Loucy (cell line): ENCODE results near the gene TRIM67.

Source experiments
- H2AFZ ChIP-seq: fragments of 200-600 bp; sonication (generic); 2 replicates; pipeline ENCODE4 v1.6.0; 2016; ENCODE audit warnings: antibody characterized with exemption, mild to moderate bottlenecking, low read length, moderate library complexity
- H3F3A ChIP-seq: fragments of 200-600 bp; 2 replicates; pipeline ENCODE4 v1.6.0; 2016; ENCODE audit warnings: antibody characterized with exemption, low read depth, mild to moderate bottlenecking
- H3K27me3 ChIP-seq: fragments of 200-600 bp; sonication (generic); 2 replicates; pipeline ENCODE4 v1.6.1; 2014; ENCODE audit warnings: low read length, mild to moderate bottlenecking; ENCODE audit not compliant: insufficient read depth, poor library complexity, severe bottlenecking
- H3K36me3 ChIP-seq: fragments of 200-600 bp; sonication (generic); 2 replicates; pipeline ENCODE4 v1.6.1; 2016; ENCODE audit warnings: low read length; ENCODE audit not compliant: insufficient read depth
- H3K4me1 ChIP-seq: fragments of 200-600 bp; sonication (generic); 2 replicates; pipeline ENCODE4 v1.5.1; 2014; ENCODE audit warnings: low read length, mild to moderate bottlenecking; ENCODE audit not compliant: insufficient read depth, poor library complexity, severe bottlenecking
- H3K4me2 ChIP-seq: fragments of 200-600 bp; sonication (generic); 2 replicates; pipeline ENCODE4 v1.6.0; 2014; ENCODE audit warnings: antibody characterized with exemption, low read length, low read depth, mild to moderate bottlenecking; ENCODE audit not compliant: poor library complexity, severe bottlenecking
- H3K4me3 ChIP-seq: fragments of 200-600 bp; sonication (generic); 2 replicates; pipeline ENCODE4 v1.5.1; 2014; ENCODE audit warnings: low read length, mild to moderate bottlenecking, mixed read lengths; ENCODE audit not compliant: poor library complexity, severe bottlenecking
- H3K79me2 ChIP-seq: fragments of 200-600 bp; sonication (generic); 2 replicates; pipeline ENCODE4 v1.6.1; 2014; ENCODE audit warnings: low read length; ENCODE audit not compliant: insufficient read depth
- H3K9ac ChIP-seq: fragments of 200-600 bp; sonication (generic); 2 replicates; pipeline ENCODE4 v1.6.0; 2014; ENCODE audit warnings: mild to moderate bottlenecking, low read depth, low read length, moderate library complexity; ENCODE audit not compliant: poor library complexity, severe bottlenecking
- H3K9me2 ChIP-seq: fragments of 200-600 bp; sonication (generic); replicated peaks from 2 replicates; pipeline ENCODE4 v1.6.1; 2016; ENCODE audit warnings: low read depth, low read length, mixed read lengths
- H3K9me3 ChIP-seq: fragments of 200-600 bp; sonication (generic); 2 replicates; pipeline ENCODE4 v1.6.1; 2014; ENCODE audit warnings: mild to moderate bottlenecking, antibody characterized with exemption, low read length, low read depth; ENCODE audit not compliant: insufficient read depth
- H4K20me1 ChIP-seq: fragments of 200-600 bp; sonication (generic); 2 replicates; pipeline ENCODE4 v1.6.0; 2014; ENCODE audit warnings: antibody characterized with exemption, low read length, mild to moderate bottlenecking; ENCODE audit not compliant: insufficient read depth, poor library complexity, severe bottlenecking
- CTCF ChIP-seq: fragments of 200-600 bp; sonication (generic); conservative IDR thresholded peaks from 2 replicates; pipeline ENCODE4 v1.5.1; 2014; ENCODE audit warnings: mild to moderate bottlenecking, antibody characterized with exemption, low read length
- EZH2phosphoT487 ChIP-seq: fragments of 200-600 bp; IDR thresholded peaks from 2 replicates; pipeline ENCODE4 v1.6.1; 2018; ENCODE audit warnings: antibody characterized with exemption, mild to moderate bottlenecking, moderate library complexity, borderline replicate concordance

Gene TRIM67

GRCh38 chr1:231165371-231165770, 3.5 kb downstream of the TRIM67 start:
- no peaks in the 10 kb centered on the region for H3K9me2 ChIP-seq
- no peaks in the 10 kb centered on the region for H3K9me3 ChIP-seq
- H3K79me2 ChIP-seq: no peaks in the 10 kb centered on the region
- no peak overlapping the region for H3K4me2 ChIP-seq
- no peaks in the 10 kb centered on the region for H3K27me3 ChIP-seq
- no peaks in the 10 kb centered on the region for H3K36me3 ChIP-seq
- no peaks in the 10 kb centered on the region for H3F3A ChIP-seq
- no peak overlapping the region for H3K4me3 ChIP-seq
- no peak overlapping the region for H3K9ac ChIP-seq
- H3K4me1 ChIP-seq: no peaks in the 10 kb centered on the region
- H4K20me1 ChIP-seq: no peaks in the 10 kb centered on the region
- TF ChIP-seq EZH2phosphoT487 (no peak), CTCF (no peak)
- no peak overlapping the region for H2AFZ ChIP-seq

GRCh38 chr1:231166398-231166797, 4.5 kb downstream of the TRIM67 start:
- H3K79me2 ChIP-seq: no peaks in the 10 kb centered on the region
- H3K9me2 ChIP-seq: no peaks in the 10 kb centered on the region
- H3K27me3 ChIP-seq: no peaks in the 10 kb centered on the region
- TF ChIP-seq CTCF (no peak), EZH2phosphoT487 (no peak)
- no peaks in the 10 kb centered on the region for H3F3A ChIP-seq
- no peaks in the 10 kb centered on the region for H3K36me3 ChIP-seq
- no peaks in the 10 kb centered on the region for H3K9me3 ChIP-seq
- H3K9ac ChIP-seq: no peak overlapping the region
- H2AFZ ChIP-seq: no peak overlapping the region
- H3K4me1 ChIP-seq: no peaks in the 10 kb centered on the region
- no peak overlapping the region for H3K4me2 ChIP-seq
- no peak overlapping the region for H3K4me3 ChIP-seq
- no peaks in the 10 kb centered on the region for H4K20me1 ChIP-seq

- no peaks in the 10 kb centered on the region for H3K9me3 ChIP-seq
- H3K4me2 ChIP-seq: no peak overlapping the region
- no peak overlapping the region for H3K9ac ChIP-seq
- H4K20me1 ChIP-seq: no peaks in the 10 kb centered on the region
- H2AFZ ChIP-seq: no peak overlapping the region
- no peaks in the 10 kb centered on the region for H3K36me3 ChIP-seq
- no peaks in the 10 kb centered on the region for H3F3A ChIP-seq
- H3K4me3 ChIP-seq: no peak overlapping the region
- H3K27me3 ChIP-seq: no peaks in the 10 kb centered on the region
- no peaks in the 10 kb centered on the region for H3K79me2 ChIP-seq
- H3K9me2 ChIP-seq: no peaks in the 10 kb centered on the region
- H3K4me1 ChIP-seq: no peaks in the 10 kb centered on the region
- TF ChIP-seq CTCF (peak; percentile 51), EZH2phosphoT487 (no peak)
Measured at GRCh38 chr1:231170875-231171274, 9.0 kb downstream of the TRIM67 start.
